Measurements from ENCODE around the gene KDM2B. TPM values are rescaled to one million over a fixed set of nuclear protein-coding genes. Genes with fewer than 3 reads are reported as not detected.

The KDM2B gene
- total and polyA plus RNA-seq, 10 of the 15 experiments (the other 5 are each of a cell fraction or from before 2014, with no cell fraction given): 13.6 to 124 (median 40.4) TPM

GRCh38 chr12:121515615-121516014, 65.2 kb downstream of the KDM2B start:
- Histone ChIP-seq H3K36me3 (ENCODE audit: control insufficient read depth in 2 of 2, insufficient read depth in 2 of 2, low read length in 1 of 2) (peaks cover 32 to 42% of the 10 kb centered on the region in 2 experiments), H4K20me1 (ENCODE audit: control insufficient read depth, insufficient read depth) (no peaks in the 10 kb centered on the region), H3K79me2 (ENCODE audit: control insufficient read depth, insufficient read depth, low read length) (peaks cover 20% of the 10 kb centered on the region), H3K9me3 (replicated peaks; ENCODE audit: control insufficient read depth, insufficient read depth, low read length) (no peaks in the 10 kb centered on the region), H3K9ac (ENCODE audit: control insufficient read depth, insufficient read depth, low read length) (no peak overlapping the region), H3K4me2 (ENCODE audit: control insufficient read depth, insufficient read depth) (no peak overlapping the region), H3K27ac (ENCODE audit: control insufficient read depth, insufficient read depth) (no peak overlapping the region), H3K4me3 (no peak overlapping the region), H2AFZ (ENCODE audit: control insufficient read depth, low read depth, low read length) (no peak overlapping the region), H3K4me1 (ENCODE audit: control insufficient read depth, insufficient read depth, low read length) (peaks cover 20% of the 10 kb centered on the region), H3K27me3 (replicated peaks in 1 of 2; ENCODE audit: control insufficient read depth in 2 of 2, insufficient read depth in 2 of 2, low read length in 1 of 2) (no peaks in the 10 kb centered on the region)
- POLR2A ChIA-PET: interaction anchor here (0.6 to 0.9 kb wide), 2 partner anchors 19 to 61 kb away, joined by 4 to 5 read pairs; no protein-coding TSS in a partner anchor
- intact Hi-C loops (cut with micrococcal nuclease; ENCODE audit: unreplicated experiment) (no loop called here), in situ Hi-C loops (cut with MboI) (no loop called here)
- FAIRE-seq (no peak), DNase-seq (ENCODE audit: low read depth, low spot score) (no peak), ATAC-seq (no peak)
- no TSS peak for BruUV-seq (replicated peaks)
- 97% methylated on average over 7 of the region's 7 CpGs for WGBS (ENCODE audit: insufficient coverage, insufficient replicate concordance, low lambda C conversion rate, missing lambda C conversion rate)
- RAD21 ChIA-PET (ENCODE audit: unreplicated experiment): no interaction called here
- CTCF ChIA-PET: no interaction called here
- SMC1A ChIA-PET (ENCODE audit: uncharacterized antibody, unreplicated experiment): no interaction called here
- TF ChIP-seq HDAC2 (IDR thresholded peaks at IDR 0.05) (no peak), CBX5 (IDR thresholded peaks at IDR 0.05; ENCODE audit: low read depth) (no peak), LARP7 (IDR thresholded peaks at IDR 0.05) (no peak), EP300 (IDR thresholded peaks at IDR 0.05; ENCODE audit: borderline replicate concordance in 1 of 2, control insufficient read depth in 1 of 2, low read depth in 2 of 2, low read length in 2 of 2) (no peak), ZSCAN29 (IDR thresholded peaks at IDR 0.05) (no peak), CEBPZ (IDR thresholded peaks at IDR 0.05; ENCODE audit: low read depth, low read length) (no peak), BCL11A (IDR thresholded peaks at IDR 0.05; ENCODE audit: low read depth, low read length) (no peak), RELB (IDR thresholded peaks at IDR 0.05; ENCODE audit: low read depth) (no peak), ZNF592 (IDR thresholded peaks at IDR 0.05) (no peak), SREBF1 (IDR thresholded peaks at IDR 0.05; ENCODE audit: low read length) (no peak)

All from GM12878 (cell line).